Measurements from ENCODE around the gene CFAP53. TPM values are rescaled to one million over a fixed set of nuclear protein-coding genes. Genes with fewer than 3 reads are reported as not detected.

The CFAP53 gene
- total and polyA plus RNA-seq, 2 of the 4 experiments (the other 2 are of a cell fraction), result under 0.01 to 0.12 TPM

DNA sequence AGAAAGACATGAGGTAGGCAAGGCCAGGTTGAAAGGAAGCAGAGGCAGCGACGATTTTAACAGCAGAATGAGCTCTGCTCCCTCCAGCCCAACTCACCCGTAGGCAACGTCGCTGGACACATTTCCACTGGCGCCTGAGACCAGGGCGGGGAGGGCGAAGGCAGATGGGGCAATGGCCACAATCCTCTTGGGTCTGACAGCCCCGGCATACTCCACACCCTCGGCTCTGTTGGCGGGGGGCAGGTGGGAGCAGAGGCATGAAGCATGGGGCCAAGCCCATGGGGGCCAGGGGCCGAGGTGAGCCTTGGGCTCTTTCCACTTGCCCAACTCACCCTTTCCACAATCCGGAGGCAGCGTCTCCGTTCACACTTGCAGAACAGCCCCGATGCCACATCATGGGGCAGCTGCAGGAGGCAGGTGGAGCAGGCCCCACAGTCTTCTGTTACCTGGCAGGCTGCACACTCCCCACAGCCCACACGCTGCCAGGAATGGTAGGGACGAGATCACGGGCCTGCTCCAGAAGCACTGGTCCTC lies 9.3 kb upstream of the CFAP53 start:
- H2BK15ac ChIP-seq (ENCODE audit: low read depth, low read length), result no peak overlapping the region
- peaks cover 18% of the 10 kb centered on the region; the same call in 1 of the 2 replicates for H3K9me1 ChIP-seq (ENCODE audit: insufficient read depth, low read length)
- H4K20me1 ChIP-seq (ENCODE audit: insufficient read depth, low read length), result peaks cover 10% of the 10 kb centered on the region
- in situ Hi-C loops (cut with MboI; ENCODE audit: low sequenced_read_pairs) (loop anchor here (25.0 kb wide), 2 partner anchors 762 to 1638 kb away; partner anchors contain the start of gene SMAD4), intact Hi-C loops (cut with micrococcal nuclease) (no loop called here), dilution Hi-C loops (cut with HindIII; ENCODE audit: low sequenced_read_pairs, unreplicated experiment) (no loop called here)
- H3K9me3 ChIP-seq (ENCODE audit: control insufficient read depth, insufficient read depth, low read length), result no peaks in the 10 kb centered on the region
- no peak overlapping the region for H3K18ac ChIP-seq (ENCODE audit: low read depth, low read length)
- no peak overlapping the region for H3K56ac ChIP-seq (ENCODE audit: extremely low read depth, insufficient read depth, low read length)
- peak overlapping the region; percentile 24 for H2AFZ ChIP-seq (replicated peaks; ENCODE audit: low read length, poor library complexity)
- no peaks in the 10 kb centered on the region for H3K27me3 ChIP-seq (ENCODE audit: control insufficient read depth, insufficient read depth, low read length)
- peaks cover 14 to 45% of the 10 kb centered on the region in 2 experiments for H3K79me1 ChIP-seq (ENCODE audit: low read depth in 1 of 2, low read length in 2 of 2)
- H3K14ac ChIP-seq (replicated peaks; ENCODE audit: low read depth, low read length), result no peak overlapping the region
- ATAC-seq (ENCODE audit: low read depth) (no peak), DNase-seq (no peak)
- no peak overlapping the region for H3K27ac ChIP-seq (ENCODE audit: insufficient read depth, low read length)
- TF ChIP-seq POLR2A (IDR thresholded peaks at IDR 0.05; ENCODE audit: low read depth, low read length), result no peak
- no peak for TF ChIP-seq RFX5 (IDR thresholded peaks at IDR 0.05; ENCODE audit: low read depth, low read length)
- TF ChIP-seq MAZ (IDR thresholded peaks at IDR 0.05; ENCODE audit: borderline replicate concordance, low read depth, low read length), result no peak
- TF ChIP-seq MXI1 (IDR thresholded peaks at IDR 0.05; ENCODE audit: borderline replicate concordance, low read depth, low read length), result no peak
- TF ChIP-seq, protein P1, sequence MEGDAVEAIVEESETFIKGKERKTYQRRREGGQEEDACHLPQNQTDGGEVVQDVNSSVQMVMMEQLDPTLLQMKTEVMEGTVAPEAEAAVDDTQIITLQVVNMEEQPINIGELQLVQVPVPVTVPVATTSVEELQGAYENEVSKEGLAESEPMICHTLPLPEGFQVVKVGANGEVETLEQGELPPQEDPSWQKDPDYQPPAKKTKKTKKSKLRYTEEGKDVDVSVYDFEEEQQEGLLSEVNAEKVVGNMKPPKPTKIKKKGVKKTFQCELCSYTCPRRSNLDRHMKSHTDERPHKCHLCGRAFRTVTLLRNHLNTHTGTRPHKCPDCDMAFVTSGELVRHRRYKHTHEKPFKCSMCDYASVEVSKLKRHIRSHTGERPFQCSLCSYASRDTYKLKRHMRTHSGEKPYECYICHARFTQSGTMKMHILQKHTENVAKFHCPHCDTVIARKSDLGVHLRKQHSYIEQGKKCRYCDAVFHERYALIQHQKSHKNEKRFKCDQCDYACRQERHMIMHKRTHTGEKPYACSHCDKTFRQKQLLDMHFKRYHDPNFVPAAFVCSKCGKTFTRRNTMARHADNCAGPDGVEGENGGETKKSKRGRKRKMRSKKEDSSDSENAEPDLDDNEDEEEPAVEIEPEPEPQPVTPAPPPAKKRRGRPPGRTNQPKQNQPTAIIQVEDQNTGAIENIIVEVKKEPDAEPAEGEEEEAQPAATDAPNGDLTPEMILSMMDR (conservative IDR thresholded peaks at IDR 0.05; ENCODE audit: low read depth, low read length), result no peak
- TF ChIP-seq CEBPB (IDR thresholded peaks at IDR 0.05; ENCODE audit: low read depth, low read length), result no peak
- no peak overlapping the region for H3K4ac ChIP-seq (ENCODE audit: low read depth, low read length)
- H2BK5ac ChIP-seq (ENCODE audit: low read depth, low read length, poor library complexity, severe bottlenecking), result no peak overlapping the region
- no peak overlapping the region for H3K4me3 ChIP-seq (ENCODE audit: insufficient read depth, low read depth, low read length)
- H2BK120ac ChIP-seq (ENCODE audit: low read depth, low read length), result no peak overlapping the region
- WGBS, 2 experiments (ENCODE audit: extremely low coverage in 2 of 2, insufficient read length in 1 of 2), result 100% methylated on average over 5 of the region's 19 CpGs; no CpG with 5 or more reads in 1 of the 2 experiments
- no TSS peak for BruUV-seq (replicated peaks)
- peaks cover 6% of the 10 kb centered on the region for H3K4me1 ChIP-seq (ENCODE audit: control insufficient read depth, insufficient read depth, low read length)
- POLR2A ChIA-PET (ENCODE audit: unreplicated experiment), result no interaction called here
- H3K36me3 ChIP-seq (ENCODE audit: control insufficient read depth, insufficient read depth, low read length), result peaks cover 66% of the 10 kb centered on the region
- H2AK9ac ChIP-seq (replicated peaks; ENCODE audit: low read depth, low read length, poor library complexity), result peak overlapping the region; percentile 58
- no peak overlapping the region for H3K9ac ChIP-seq (ENCODE audit: low read depth, low read length)
- H2AK5ac ChIP-seq (ENCODE audit: low read depth, low read length), result no peak overlapping the region
- no peak overlapping the region for H4K5ac ChIP-seq (ENCODE audit: low read depth, low read length)
- no peak overlapping the region for H4K8ac ChIP-seq (ENCODE audit: low read depth in 2 of 2, low read length in 2 of 2)
- CTCF ChIA-PET, result no interaction called here
- no peak overlapping the region for H3K4me2 ChIP-seq (ENCODE audit: low read depth, low read length)
- no peak overlapping the region for H3K23ac ChIP-seq (ENCODE audit: low read depth, low read length)
- no peak overlapping the region for H4K91ac ChIP-seq (ENCODE audit: insufficient read depth, low read depth, low read length)
- no peak overlapping the region for H2BK20ac ChIP-seq (ENCODE audit: low read depth, low read length)
